ENCODE results near the gene FN3KRP.
"Not testable (repeated sequence)": the region's sequence is repeated elsewhere in the genome, so short reads cannot be mapped to it uniquely, and the experiment has no call there.

The FN3KRP gene

DNA sequence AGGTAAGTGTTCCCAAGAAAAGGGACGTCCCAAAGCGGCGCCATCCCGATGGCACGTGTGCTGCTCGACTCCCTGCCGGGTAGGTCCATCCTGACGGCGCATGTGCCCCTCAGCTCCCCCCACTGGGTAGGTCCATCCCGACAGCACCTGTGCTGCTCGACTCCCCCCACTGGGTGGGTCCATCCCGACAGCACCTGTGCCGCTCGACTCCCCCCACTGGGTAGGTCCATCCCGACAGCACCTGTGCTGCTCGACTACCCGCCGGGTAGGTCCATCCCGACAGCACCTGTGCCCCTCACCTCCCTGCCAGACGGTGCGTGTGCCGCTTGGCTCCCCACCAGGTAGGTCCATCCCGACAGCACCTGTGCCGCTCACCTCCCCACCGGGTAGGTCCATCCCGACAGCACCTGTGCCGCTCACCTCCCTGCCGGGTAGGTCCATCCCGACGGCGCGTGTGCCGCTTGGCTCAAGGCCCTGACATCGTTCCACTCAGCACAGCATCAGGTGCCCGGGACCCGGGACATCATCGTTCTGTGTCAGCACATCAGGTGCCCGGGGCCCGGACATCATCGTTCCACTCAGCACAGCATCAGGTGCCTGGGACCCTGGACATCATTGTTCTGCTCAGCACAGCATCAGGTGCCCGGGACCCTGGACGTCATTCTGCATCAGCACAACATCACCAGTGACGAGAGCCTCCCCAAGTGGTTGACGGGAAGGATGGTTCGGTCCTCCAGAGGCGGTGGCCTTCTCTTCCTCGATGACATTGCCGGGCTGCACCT lies 13.2 kb downstream of the FN3KRP start:
- no peaks in the 10 kb centered on the region for H3K27me3 ChIP-seq (ENCODE audit: insufficient read depth, low read length)
- peaks cover 51% of the 10 kb centered on the region for H3K36me3 ChIP-seq (ENCODE audit: insufficient read depth, low read length)
- no peak overlapping the region for H3K4me3 ChIP-seq (ENCODE audit: low read length)
- no peak overlapping the region for H2AFZ ChIP-seq (ENCODE audit: low read depth, low read length)
- H3K9me3 ChIP-seq (ENCODE audit: low read length), result peaks cover 4% of the 10 kb centered on the region
- H3K4me1 ChIP-seq (ENCODE audit: insufficient read depth, low read length), result no peaks in the 10 kb centered on the region

DNA sequence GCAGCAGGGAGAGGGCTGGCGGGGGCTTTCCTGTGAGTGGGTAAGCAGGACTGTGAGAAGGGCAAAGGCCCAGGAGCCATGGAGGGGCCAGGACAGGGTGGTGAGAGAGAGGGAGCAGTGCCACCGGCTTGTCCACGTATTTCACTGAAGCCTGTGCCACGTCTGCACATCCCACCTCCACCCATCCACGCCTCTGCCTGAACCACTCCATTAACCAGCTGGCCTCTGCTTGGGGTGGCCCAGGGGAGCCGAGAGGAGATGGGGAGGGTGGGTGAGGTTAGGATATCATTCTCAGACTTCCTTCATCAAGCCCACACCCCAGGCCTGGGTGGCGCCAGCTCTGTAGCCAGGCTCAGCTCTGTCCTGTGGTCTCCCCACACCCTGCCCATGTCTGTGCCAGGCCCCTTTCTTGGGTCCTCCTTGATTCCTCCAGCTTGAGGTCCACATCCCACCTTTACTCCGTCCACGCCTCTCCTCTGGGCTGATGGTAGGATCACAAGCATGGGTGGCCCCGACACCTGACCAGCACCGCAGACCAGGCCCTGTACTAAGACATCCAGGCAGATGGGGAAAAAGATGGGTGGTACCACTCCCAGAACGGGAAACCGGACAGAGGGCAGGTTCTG lies 15.7 kb downstream of the FN3KRP start:
- Histone ChIP-seq H2AFZ (ENCODE audit: low read depth, low read length) (no peak overlapping the region), H3K4me3 (ENCODE audit: low read length) (no peak overlapping the region), H3K27me3 (ENCODE audit: insufficient read depth, low read length) (no peaks in the 10 kb centered on the region), H3K4me1 (ENCODE audit: insufficient read depth, low read length) (no peaks in the 10 kb centered on the region), H3K9me3 (ENCODE audit: low read length) (peaks cover 6% of the 10 kb centered on the region), H3K36me3 (ENCODE audit: insufficient read depth, low read length) (peaks cover 38% of the 10 kb centered on the region)

DNA sequence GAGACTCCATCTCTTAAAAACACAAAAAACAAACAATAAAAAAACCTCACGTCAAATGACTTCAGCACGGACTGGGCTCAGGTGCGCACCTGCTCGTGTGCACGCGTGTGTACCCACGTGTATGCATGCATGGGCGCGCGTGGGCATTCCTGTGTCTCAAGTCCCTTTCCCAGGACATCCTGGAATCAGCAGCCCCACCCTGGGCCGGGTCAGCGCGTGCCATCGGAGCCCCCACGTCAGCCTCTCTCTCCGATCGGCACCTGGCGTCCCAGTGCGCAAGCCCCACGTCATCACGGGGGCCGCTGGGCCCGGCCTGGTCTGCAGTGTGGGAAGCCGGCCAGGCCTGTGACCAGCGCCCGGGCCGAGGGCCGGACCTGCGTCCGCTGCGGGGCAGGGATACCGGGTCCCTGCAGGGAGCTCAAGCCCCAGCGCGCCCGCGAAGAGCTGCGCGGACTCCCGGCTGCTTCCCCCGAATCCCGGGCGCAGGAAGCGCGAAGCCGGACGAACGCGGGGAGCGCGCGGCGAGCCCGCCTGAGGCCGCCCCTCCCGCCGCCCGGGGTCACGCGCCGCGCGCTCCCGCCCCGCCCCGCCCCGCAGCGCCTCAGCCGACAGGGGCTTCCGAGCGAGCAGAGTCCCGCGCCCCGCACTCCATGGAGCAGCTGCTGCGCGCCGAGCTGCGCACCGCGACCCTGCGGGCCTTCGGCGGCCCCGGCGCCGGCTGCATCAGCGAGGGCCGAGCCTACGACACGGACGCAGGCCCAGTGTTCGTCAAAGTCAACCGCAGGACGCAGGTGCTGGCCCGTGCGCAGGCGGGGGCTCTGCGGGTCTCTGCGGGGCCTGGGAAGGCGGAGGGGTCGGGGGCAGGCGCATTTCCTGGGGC lies 18.7 kb downstream of the FN3KRP start, which contains the start of gene FN3K:
Gene FN3K, plus strand, starts transcription at position 629 of the 880 bp plus-strand sequence. Its CDS starts 22 bp downstream, at position 651.
- Histone ChIP-seq H3K9me3 (ENCODE audit: low read length) (peaks cover 12% of the 10 kb centered on the region), H2AFZ (ENCODE audit: low read depth, low read length) (no peak within 1 kb of the TSS), H3K4me1 (ENCODE audit: insufficient read depth, low read length) (no peaks in the 10 kb centered on the region)

DNA sequence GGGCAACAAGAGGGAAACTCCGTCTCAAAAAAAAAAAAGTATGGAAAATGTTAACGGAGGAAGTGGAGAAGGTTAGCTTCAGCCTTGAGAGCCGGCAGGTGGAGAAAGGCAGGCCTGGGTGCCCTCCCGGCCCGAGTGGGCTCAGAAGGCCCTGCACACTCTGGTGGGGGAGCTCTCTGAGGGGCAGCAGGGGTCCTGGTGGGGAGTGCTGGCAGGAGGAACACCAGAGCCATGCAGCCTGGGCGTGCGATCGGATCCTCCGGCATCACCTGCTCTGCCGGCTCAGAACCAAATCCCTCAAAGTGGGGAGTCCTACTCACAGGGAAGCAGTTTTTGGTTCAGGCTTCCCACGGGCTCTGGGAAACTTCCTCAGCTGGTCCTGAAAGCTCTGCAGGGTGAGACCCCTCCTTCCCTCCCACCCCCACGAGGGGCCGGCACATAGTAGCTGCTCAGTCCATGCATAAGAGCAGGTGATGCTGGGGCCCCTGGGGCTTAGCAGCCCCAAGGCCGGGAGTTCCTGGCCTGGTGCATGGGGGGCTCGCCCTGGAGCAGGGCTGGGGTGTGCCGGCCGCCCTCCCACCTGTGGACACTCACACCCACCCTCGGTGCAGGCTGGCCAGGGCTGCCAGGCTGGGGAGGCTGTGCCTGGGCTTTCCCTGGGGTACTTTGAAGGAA lies 20.1 kb downstream of the FN3KRP start:
- H3K9me3 ChIP-seq (ENCODE audit: low read length), result peaks cover 23% of the 10 kb centered on the region
- H3K27me3 ChIP-seq (ENCODE audit: insufficient read depth, low read length), result no peaks in the 10 kb centered on the region
- no peaks in the 10 kb centered on the region for H3K4me1 ChIP-seq (ENCODE audit: insufficient read depth, low read length)
- H2AFZ ChIP-seq (ENCODE audit: low read depth, low read length), result no peak overlapping the region
- no peak overlapping the region for H3K4me3 ChIP-seq (ENCODE audit: low read length)
- H3K36me3 ChIP-seq (ENCODE audit: insufficient read depth, low read length), result peaks cover 38% of the 10 kb centered on the region

More for the DNA sequence above, 18.7 kb downstream of the FN3KRP start, which contains the start of gene FN3K:
- H3K4me3 ChIP-seq (ENCODE audit: low read length), result peak within 1 kb of the TSS; percentile 49
- H3K36me3 ChIP-seq (ENCODE audit: insufficient read depth, low read length), result peaks cover 29% of the 10 kb centered on the region
- no peaks in the 10 kb centered on the region for H3K27me3 ChIP-seq (ENCODE audit: insufficient read depth, low read length)

DNA sequence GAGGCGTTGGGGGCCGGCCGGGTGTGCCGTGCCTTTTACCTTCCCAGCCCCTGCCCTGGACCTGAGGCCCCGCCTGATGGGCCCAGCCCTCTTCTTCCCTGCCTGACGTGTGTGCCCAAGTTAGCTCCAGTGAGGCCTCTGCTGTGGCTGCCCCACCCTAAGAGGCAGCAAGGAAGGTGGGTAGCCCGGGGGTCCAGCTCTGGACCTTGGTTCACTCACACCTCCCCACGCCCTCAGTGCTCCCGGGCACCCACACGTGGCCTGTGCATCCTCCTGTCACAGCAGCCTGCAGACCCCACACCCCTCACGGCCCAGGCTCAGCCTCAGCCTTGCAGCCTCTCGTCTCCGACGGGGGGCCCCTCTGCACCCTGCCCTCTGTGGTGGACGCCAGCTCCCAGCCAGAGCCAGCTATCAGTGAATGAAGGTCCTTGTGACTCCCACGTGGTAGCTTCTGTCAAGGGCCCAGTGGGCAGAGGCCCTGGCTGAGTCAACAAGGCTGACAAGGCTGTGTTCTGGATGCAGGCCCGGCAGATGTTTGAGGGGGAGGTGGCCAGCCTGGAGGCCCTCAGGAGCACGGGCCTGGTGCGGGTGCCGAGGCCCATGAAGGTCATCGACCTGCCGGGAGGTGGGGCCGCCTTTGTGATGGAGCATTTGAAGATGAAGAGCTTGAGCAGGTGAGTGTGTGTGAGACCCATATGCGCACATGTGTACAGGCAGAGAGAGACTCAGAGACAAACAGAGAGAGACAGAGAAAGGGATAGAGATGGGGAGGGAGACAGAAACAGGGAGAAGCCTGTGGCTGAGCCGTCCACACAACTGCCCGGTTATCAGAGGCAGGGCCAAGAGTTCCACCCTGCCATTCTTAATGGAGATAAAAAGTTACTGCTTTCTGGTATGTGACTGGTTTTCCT lies 21.7 kb downstream of the FN3KRP start:
- Histone ChIP-seq H3K36me3 (ENCODE audit: insufficient read depth, low read length) (peaks cover 39% of the 10 kb centered on the region), H3K4me1 (ENCODE audit: insufficient read depth, low read length) (no peaks in the 10 kb centered on the region), H2AFZ (ENCODE audit: low read depth, low read length) (no peak overlapping the region), H3K9me3 (ENCODE audit: low read length) (peaks cover 29% of the 10 kb centered on the region), H3K27me3 (ENCODE audit: insufficient read depth, low read length) (no peaks in the 10 kb centered on the region), H3K4me3 (ENCODE audit: low read length) (no peak overlapping the region)

DNA sequence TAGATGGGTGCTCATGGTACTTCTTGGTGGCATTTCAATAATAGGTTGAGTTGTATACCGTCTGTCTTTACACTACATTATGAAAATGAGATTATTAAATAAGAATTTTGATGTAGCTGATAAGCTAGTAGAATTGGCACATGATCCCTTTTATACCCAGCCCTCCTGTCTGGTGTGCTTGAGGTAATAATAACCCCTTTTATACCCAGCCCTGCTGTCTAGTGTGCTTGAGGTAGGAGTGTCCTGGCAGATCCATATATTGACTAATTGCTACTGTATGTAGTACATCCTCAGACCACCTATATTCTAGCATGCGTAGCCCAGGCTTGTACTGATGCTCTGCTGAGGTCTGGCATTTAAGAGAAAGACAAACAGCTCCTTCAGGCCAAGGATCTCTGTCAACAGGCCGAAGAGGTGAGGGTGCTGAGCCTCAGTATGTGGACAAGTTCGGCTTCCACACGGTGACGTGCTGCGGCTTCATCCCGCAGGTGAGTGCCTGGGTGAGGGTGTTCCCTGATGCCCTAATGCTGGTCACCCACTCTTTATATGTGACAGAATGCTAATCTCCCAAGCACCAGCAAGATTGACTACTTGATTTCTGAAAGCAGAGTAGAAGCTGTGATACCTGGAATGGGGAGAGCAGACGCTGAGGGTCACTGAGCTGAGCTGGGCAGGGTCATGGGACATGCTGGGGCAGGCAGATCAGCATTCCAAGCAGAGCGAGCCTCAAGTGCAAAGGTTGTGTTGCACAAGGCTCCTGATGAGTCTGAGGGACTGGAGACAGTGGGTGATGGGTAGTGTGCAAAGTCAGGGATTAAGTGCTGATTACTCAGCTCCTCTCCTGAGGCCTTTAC lies 24.6 kb downstream of the FN3KRP start:
- H3K4me3 ChIP-seq (ENCODE audit: low read length), result no peak overlapping the region
- peaks cover 33% of the 10 kb centered on the region for H3K9me3 ChIP-seq (ENCODE audit: low read length)
- H3K36me3 ChIP-seq (ENCODE audit: insufficient read depth, low read length), result peaks cover 39% of the 10 kb centered on the region
- H2AFZ ChIP-seq (ENCODE audit: low read depth, low read length), result no peak overlapping the region
- no peaks in the 10 kb centered on the region for H3K27me3 ChIP-seq (ENCODE audit: insufficient read depth, low read length)
- H3K4me1 ChIP-seq (ENCODE audit: insufficient read depth, low read length), result no peaks in the 10 kb centered on the region

DNA sequence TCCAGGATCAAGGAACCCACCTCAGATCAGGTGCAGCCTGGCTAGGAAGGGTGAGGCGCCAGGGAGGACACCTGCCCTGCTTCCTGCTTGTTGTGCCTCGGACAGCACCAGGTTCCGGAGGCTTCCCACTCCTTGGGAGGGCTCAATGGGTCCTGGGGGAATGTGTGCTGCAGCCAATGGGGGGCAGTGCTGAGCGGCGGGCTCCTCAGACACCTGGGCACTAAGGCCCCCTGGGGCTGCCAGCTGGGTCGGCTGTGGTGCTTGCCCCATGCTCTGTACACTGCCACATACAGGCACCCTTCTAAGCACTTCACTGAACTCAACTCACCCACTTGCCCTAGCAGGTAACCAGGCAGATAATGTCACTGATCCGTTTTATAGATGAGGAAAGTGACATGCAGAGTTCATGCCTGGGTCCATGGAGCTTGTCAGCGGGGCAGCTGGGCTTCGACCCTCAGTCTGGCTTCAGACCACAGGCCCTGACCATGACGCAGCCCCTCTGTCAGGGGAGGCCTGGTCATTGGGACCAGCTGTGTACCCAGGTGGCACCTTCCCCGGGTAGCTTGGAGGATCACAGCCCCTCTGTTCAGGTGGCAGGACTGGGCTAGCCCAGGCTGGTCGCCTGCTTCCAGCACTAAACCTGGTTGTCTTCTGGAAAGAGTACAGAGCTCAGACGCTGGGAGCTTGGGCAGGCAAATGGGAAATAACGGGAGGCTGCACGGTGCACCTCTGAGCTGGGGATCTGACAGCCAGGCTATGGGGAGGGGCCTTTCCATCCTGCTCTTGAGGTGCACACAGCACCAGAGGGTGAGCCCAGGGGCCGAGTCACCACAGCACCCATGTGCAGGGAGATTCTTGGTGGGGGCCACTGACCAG lies 27.1 kb downstream of the FN3KRP start:
- Histone ChIP-seq H3K36me3 (ENCODE audit: insufficient read depth, low read length) (peaks cover 35% of the 10 kb centered on the region), H3K9me3 (ENCODE audit: low read length) (peaks cover 38% of the 10 kb centered on the region), H3K4me3 (ENCODE audit: low read length) (no peak overlapping the region), H3K27me3 (ENCODE audit: insufficient read depth, low read length) (no peaks in the 10 kb centered on the region), H3K4me1 (ENCODE audit: insufficient read depth, low read length) (no peaks in the 10 kb centered on the region), H2AFZ (ENCODE audit: low read depth, low read length) (no peak overlapping the region)

DNA sequence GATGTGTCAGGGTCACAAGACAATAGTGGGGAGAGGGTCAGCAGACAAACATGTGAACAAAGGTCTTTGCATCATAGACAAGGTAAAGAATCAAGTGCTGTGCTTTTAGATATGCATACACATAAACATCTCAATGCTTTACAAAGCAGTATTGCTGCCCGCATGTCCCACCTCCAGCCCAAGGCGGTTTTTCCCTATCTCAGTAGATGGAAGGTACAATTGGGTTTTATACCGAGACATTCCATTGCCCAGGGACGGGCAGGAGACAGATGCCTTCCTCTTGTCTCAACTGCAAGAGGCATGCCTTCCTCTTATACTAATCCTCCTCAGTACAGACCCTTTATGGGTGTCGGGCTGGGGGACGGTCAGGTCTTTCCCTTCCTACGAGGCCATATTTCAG lies 28.2 kb downstream of the FN3KRP start:
- H2AFZ ChIP-seq (ENCODE audit: low read depth, low read length); H3K4me1 ChIP-seq (ENCODE audit: insufficient read depth, low read length); H3K27me3 ChIP-seq (ENCODE audit: insufficient read depth, low read length); H3K4me3 ChIP-seq (ENCODE audit: low read length): not testable (repeated sequence)
- H3K36me3 ChIP-seq (ENCODE audit: insufficient read depth, low read length), result peaks cover 34% of the 10 kb centered on the region
- H3K9me3 ChIP-seq (ENCODE audit: low read length), result peaks cover 45% of the 10 kb centered on the region

DNA sequence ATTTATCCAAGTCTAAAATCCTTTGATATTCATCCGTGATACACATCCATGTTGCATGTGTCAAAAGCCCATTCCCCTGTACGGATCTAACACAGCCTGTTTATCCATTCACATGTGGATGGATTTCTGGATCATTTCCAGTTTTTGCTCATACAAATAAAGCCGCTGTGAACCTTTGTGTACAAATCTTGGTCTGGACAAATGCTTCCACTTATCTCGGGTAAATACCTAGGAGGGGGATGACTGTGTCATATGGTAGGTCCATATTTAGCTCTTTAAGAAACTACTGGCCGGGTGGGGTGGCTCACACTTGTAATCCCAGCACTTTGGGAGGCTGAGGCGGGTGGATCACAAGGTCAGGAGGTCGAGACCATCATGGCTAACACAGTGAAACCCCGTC lies 29.0 kb downstream of the FN3KRP start:
- H3K4me1 ChIP-seq (ENCODE audit: insufficient read depth, low read length), result no peaks in the 10 kb centered on the region
- no peak overlapping the region for H3K4me3 ChIP-seq (ENCODE audit: low read length)
- H3K9me3 ChIP-seq (ENCODE audit: low read length), result peaks cover 37% of the 10 kb centered on the region
- H3K27me3 ChIP-seq (ENCODE audit: insufficient read depth, low read length), result no peaks in the 10 kb centered on the region
- H2AFZ ChIP-seq (ENCODE audit: low read depth, low read length), result no peak overlapping the region
- H3K36me3 ChIP-seq (ENCODE audit: insufficient read depth, low read length), result peaks cover 27% of the 10 kb centered on the region

DNA sequence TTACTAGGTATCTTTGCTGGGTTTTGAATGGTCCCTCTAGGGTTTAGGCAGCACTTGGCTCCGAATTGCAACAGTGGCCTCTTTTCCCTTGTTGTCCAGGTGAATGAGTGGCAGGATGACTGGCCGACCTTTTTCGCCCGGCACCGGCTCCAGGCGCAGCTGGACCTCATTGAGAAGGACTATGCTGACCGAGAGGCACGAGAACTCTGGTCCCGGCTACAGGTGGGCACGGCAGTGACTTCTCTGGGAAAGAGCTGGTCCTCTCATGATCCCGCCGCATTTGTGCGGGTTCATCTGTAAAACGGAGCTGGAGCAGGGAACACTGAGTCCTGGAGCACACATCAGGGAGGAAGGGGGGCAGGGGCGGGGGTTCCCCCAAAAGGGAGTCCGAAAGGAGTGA lies 32.2 kb downstream of the FN3KRP start:
- no peak overlapping the region for H3K4me3 ChIP-seq (ENCODE audit: low read length)
- no peaks in the 10 kb centered on the region for H3K27me3 ChIP-seq (ENCODE audit: insufficient read depth, low read length)

More for the DNA sequence above, 32.2 kb downstream of the FN3KRP start:
- Histone ChIP-seq H2AFZ (ENCODE audit: low read depth, low read length) (no peak overlapping the region), H3K9me3 (ENCODE audit: low read length) (peaks cover 14% of the 10 kb centered on the region), H3K36me3 (ENCODE audit: insufficient read depth, low read length) (no peaks in the 10 kb centered on the region), H3K4me1 (ENCODE audit: insufficient read depth, low read length) (peaks cover 4% of the 10 kb centered on the region)
